Lung (tissue), 12 donors: Measurements from ENCODE around the gene KRTAP5-6. TPM values are rescaled to one million over a fixed set of nuclear protein-coding genes. Genes with fewer than 3 reads are reported as not detected.

Experiments
- ATAC-seq: fragments of 200-7000 bp; cut with Tn5 transposase; one replicate; pipeline ENCODE4 v1.9.1; 2020; ENCODE audit warnings: moderate number of reproducible peaks; ENCODE audit not compliant: insufficient read depth, low FRiP score
- DNase-seq, 3 donors: peaks; one replicate each; pipeline ENCODE4 v3.0.0-alpha.2; 2013 to 2017
- H3K27ac ChIP-seq, 2 donors: one replicate each; pipeline ENCODE4 v1.5.1; 2013; ENCODE audit warnings: mild to moderate bottlenecking in 2 of 2, moderate library complexity in 2 of 2, control low read depth in 1 of 2, inconsistent platforms in 1 of 2, low read depth in 1 of 2, low read length in 1 of 2
- H3K27me3 ChIP-seq, 3 donors: one replicate each; pipeline ENCODE4 v1.5.1; 2013; ENCODE audit warnings: low read length in 2 of 3; ENCODE audit not compliant: control insufficient read depth in 3 of 3, insufficient read depth in 3 of 3
- H3K36me3 ChIP-seq, 4 donors: one replicate each; pipeline ENCODE4 v1.5.1; 2013; ENCODE audit warnings: low read length in 4 of 4, mild to moderate bottlenecking in 1 of 4, moderate library complexity in 1 of 4; ENCODE audit not compliant: control insufficient read depth in 4 of 4, insufficient read depth in 4 of 4
- H3K4me1 ChIP-seq, 5 donors: one replicate each; pipeline ENCODE4 v1.5.1; 2013; ENCODE audit warnings: low read length in 5 of 5, mild to moderate bottlenecking in 2 of 5, moderate library complexity in 1 of 5; ENCODE audit not compliant: control insufficient read depth in 5 of 5, insufficient read depth in 5 of 5
- H3K4me3 ChIP-seq: one replicate; pipeline ENCODE4 v1.5.1; 2013; ENCODE audit warnings: mild to moderate bottlenecking, control low read depth, moderate library complexity
- H3K9ac ChIP-seq, 2 donors: one replicate each; pipeline ENCODE4 v1.5.1; 2013; ENCODE audit warnings: low read length in 2 of 2, control low read depth in 1 of 2; ENCODE audit not compliant: insufficient read depth in 1 of 2
- H3K9me3 ChIP-seq, 4 donors: one replicate each; pipeline ENCODE4 v1.5.1; 2013; ENCODE audit warnings: low read length in 3 of 4, mild to moderate bottlenecking in 1 of 4, moderate library complexity in 1 of 4; ENCODE audit not compliant: control insufficient read depth in 4 of 4, insufficient read depth in 3 of 4
- CTCF ChIP-seq: IDR thresholded peaks from 2 replicates; pipeline ENCODE4 v1.5.1; 2012; ENCODE audit warnings: mild to moderate bottlenecking; ENCODE audit errors: control extremely low read depth, extremely low read depth
- WGBS, 2 donors: extraction: QIAGEN DNeasy Blood & Tissue Kit; methylation state at CpG; one replicate each; pipeline ENCODE4 v1.1.7; 2013; 5-methylcytosine and 5-hydroxymethylcytosine counted together
- polyA plus RNA-seq, 2 donors: library from polyadenylated mRNA; stranded (reverse); fragments of 200-250 nt; gene quantifications; one replicate each; pipeline ENCODE4 v1.2.1, GENCODE V29; 2013
- total RNA-seq, 2 donors: library from RNA; depleted of rRNA in 1 of 2; stranded (reverse); fragments of >200 nt in 1 of 2; gene quantifications; one replicate each; pipeline ENCODE4 v1.2.1, GENCODE V29; 2014 to 2021
- donor health status: control.
- donor health status: control.
- donor health status: Bipolar disorder and iron deficiency.
- donor health status: healthy.
- donor health status: DM: yes; HTN: yes; CAD: no.

The KRTAP5-6 gene
- total and polyA plus RNA-seq, 4 donors: not detected

- ATAC-seq (no peak), DNase-seq (no peak)
- Histone ChIP-seq H3K27ac (no peak overlapping the region), H3K4me1 (peaks cover 0 to 25% (median 6%) of the 10 kb centered on the region in 5 donors), H3K9ac (no peak overlapping the region), H3K27me3 (no peaks in the 10 kb centered on the region), H3K36me3 (no peaks in the 10 kb centered on the region), H3K9me3 (no peaks in the 10 kb centered on the region), H3K4me3 (no peak overlapping the region)
- TF ChIP-seq CTCF: no peak
- WGBS, 2 donors: 85 to 89% methylated on average over 15 of the region's 15 CpGs
These were observed 46.7 kb upstream of the KRTAP5-6 start for GRCh38 chr11:1650034-1650917.

GRCh38 chr11:1650918-1651262 is 46.1 kb upstream of the KRTAP5-6 start:
- DNase-seq (no peak), ATAC-seq (no peak)
- H3K9me3 ChIP-seq: no peaks in the 10 kb centered on the region
- 78 to 92% methylated on average over 5 of the region's 5 CpGs for WGBS, 2 donors
- no peaks in the 10 kb centered on the region for H3K36me3 ChIP-seq
- TF ChIP-seq CTCF: no peak
- H3K4me3 ChIP-seq: no peak overlapping the region
- H3K4me1 ChIP-seq: peaks cover 0 to 31% (median 8%) of the 10 kb centered on the region in 5 donors
- H3K27ac ChIP-seq: no peak overlapping the region
- H3K9ac ChIP-seq: no peak overlapping the region
- H3K27me3 ChIP-seq: no peaks in the 10 kb centered on the region

GRCh38 chr11:1651411-1651980 is 45.5 kb upstream of the KRTAP5-6 start:
- TF ChIP-seq CTCF: no peak
- Histone ChIP-seq H3K4me3 (no peak overlapping the region), H3K36me3 (no peaks in the 10 kb centered on the region), H3K9me3 (no peaks in the 10 kb centered on the region), H3K27ac (no peak overlapping the region), H3K9ac (no peak overlapping the region), H3K27me3 (no peaks in the 10 kb centered on the region), H3K4me1 (peaks cover 0 to 34% (median 8%) of the 10 kb centered on the region in 5 donors)
- WGBS, 2 donors: 86 to 87% methylated on average over 7 of the region's 7 CpGs
- ATAC-seq (no peak), DNase-seq (no peak)
